Nephron progenitor cell (in vitro differentiated cells): ENCODE measurements around the gene SPON1.

Experiments
- DNase-seq: peaks from one replicate; pipeline ENCODE4 v3.0.0; 2021
- H3K27ac Mint-ChIP-seq: 2 replicates; pipeline ENCODE4 v1.8.0; 2021; ENCODE audit warnings: mild to moderate bottlenecking, moderate library complexity, mixed read lengths
- H3K27me3 Mint-ChIP-seq: 2 replicates; pipeline ENCODE4 v1.8.0; 2021; ENCODE audit warnings: mild to moderate bottlenecking, low read depth, mixed read lengths; ENCODE audit not compliant: poor library complexity
- H3K36me3 Mint-ChIP-seq: 2 replicates; pipeline ENCODE4 v1.8.0; 2021; ENCODE audit warnings: low read depth, mixed read lengths
- H3K4me1 Mint-ChIP-seq: 2 replicates; pipeline ENCODE4 v1.8.0; 2021; ENCODE audit warnings: mixed read lengths
- H3K4me3 Mint-ChIP-seq: 2 replicates; pipeline ENCODE4 v1.8.0; 2021; ENCODE audit warnings: mild to moderate bottlenecking, moderate library complexity, mixed read lengths
- H3K9me3 Mint-ChIP-seq: 2 replicates; pipeline ENCODE4 v1.8.0; 2021; ENCODE audit warnings: mild to moderate bottlenecking, moderate library complexity, mixed read lengths
- CTCF ChIP-seq: fragments of 200-600 bp; sonication (generic); IDR thresholded peaks from 2 replicates; pipeline ENCODE4 v1.5.0; 2021; ENCODE audit warnings: antibody characterized with exemption

Gene SPON1

DNA sequence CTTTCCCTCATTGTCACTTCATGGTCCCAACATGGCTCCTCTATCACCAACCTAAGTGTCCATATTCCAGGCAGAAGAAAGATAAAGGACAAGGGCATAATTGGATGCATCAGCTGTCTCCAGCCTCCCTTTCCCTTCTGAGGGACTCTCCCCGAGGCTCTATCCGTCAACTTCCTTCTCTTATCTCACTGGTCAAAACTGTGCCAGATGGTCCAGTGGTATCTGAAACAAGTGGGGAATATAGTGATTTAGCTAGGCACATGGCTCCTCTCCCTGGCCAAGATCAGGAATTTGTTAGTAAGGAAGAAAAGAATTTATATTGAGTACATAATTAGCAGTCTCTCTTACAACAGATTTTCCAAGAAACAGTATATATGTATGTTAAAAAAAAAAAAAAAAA is 12.6 kb upstream of the SPON1 start:
- no peak for DNase-seq
- Mint-ChIP-seq H3K27me3 (no peaks in the 10 kb centered on the region), H3K36me3 (no peaks in the 10 kb centered on the region), H3K27ac (no peak overlapping the region), H3K9me3 (no peaks in the 10 kb centered on the region), H3K4me1 (peaks cover 65% of the 10 kb centered on the region), H3K4me3 (no peak overlapping the region)
- no peak for TF ChIP-seq CTCF

DNA sequence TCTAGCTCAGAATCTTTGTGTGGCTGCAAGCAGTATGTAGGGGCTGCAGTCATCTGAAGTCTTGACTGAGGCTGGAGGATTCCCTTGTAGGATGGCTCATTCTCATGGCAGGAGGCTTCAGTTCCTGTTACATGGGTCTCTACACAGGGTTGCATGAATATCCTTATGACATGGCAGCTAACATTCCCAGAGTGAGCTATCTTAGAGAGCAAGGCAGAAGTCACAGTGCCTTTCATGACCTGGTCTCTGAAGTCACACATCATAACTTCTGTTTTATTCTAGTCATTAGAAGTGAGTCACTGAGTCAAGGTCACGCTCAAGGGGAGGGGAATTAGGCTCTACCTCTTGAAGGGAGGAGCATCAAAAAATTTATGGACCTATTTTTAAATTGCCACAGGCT is 10.3 kb upstream of the SPON1 start:
- no peak for DNase-seq
- Mint-ChIP-seq H3K27ac (no peak overlapping the region), H3K4me1 (peaks cover 43% of the 10 kb centered on the region), H3K27me3 (no peaks in the 10 kb centered on the region), H3K4me3 (no peak overlapping the region), H3K36me3 (no peaks in the 10 kb centered on the region), H3K9me3 (no peaks in the 10 kb centered on the region)
- no peak for TF ChIP-seq CTCF

- DNase-seq, result no peak
These were observed 9.9 kb upstream of the SPON1 start for GRCh38 chr11:13952668-13953067.

DNA sequence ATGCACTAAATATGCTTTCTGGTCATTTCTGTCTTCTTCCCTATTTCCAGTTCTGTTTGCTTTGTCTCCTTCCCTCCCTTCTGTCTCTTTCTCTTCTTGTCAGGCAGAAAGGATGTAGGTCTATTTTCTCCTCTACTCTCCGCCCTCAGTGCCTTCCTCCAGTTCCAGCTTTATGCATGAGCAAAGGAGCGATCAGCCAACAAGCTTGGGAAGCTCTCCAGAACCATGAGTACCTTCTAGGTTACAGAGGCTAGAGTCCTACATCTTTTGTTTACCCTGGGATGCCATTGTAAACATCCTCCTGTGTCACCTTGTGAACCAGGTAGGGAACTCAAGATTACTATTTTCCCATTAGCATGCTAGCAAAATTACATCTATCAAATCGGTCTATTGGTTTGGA is 7.9 kb upstream of the SPON1 start:
- no peak overlapping the region for H3K27ac Mint-ChIP-seq
- H3K36me3 Mint-ChIP-seq, result no peaks in the 10 kb centered on the region
- TF ChIP-seq CTCF, result no peak
- no peak for DNase-seq
- no peaks in the 10 kb centered on the region for H3K9me3 Mint-ChIP-seq
- H3K4me1 Mint-ChIP-seq, result peaks cover 35% of the 10 kb centered on the region
- no peak overlapping the region for H3K4me3 Mint-ChIP-seq
- H3K27me3 Mint-ChIP-seq, result peaks cover under 1% of the 10 kb centered on the region

More at GRCh38 chr11:13952668-13953067, 9.9 kb upstream of the SPON1 start:
- no peak overlapping the region for H3K27ac Mint-ChIP-seq
- TF ChIP-seq CTCF, result no peak
- peaks cover 38% of the 10 kb centered on the region for H3K4me1 Mint-ChIP-seq
- no peaks in the 10 kb centered on the region for H3K9me3 Mint-ChIP-seq
- H3K36me3 Mint-ChIP-seq, result no peaks in the 10 kb centered on the region
- no peak overlapping the region for H3K4me3 Mint-ChIP-seq
- no peaks in the 10 kb centered on the region for H3K27me3 Mint-ChIP-seq

DNA sequence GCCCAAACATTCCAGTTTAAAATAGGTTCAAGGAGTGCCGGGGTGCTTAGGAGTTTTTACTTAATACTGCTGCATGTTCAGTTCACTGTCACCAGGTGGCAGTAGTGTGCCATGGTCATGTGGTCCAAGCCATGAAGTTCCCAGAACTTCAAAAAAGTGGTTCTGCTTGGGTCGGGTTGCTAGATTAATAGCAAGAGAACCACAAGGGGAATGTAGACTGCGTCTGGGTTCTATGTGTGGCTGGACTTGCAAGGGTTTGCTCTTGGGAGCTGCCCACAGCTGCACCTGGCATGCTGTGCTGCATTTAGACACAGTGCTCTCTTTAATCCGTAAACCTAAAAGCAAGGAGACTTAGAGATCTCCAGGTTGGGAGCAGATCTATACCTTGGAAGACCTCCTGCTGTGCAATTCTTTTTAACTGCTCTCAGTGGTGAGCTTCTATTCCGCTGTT is 6.5 kb upstream of the SPON1 start:
- TF ChIP-seq CTCF, result peak; percentile 84
- H3K4me1 Mint-ChIP-seq, result peaks cover 41% of the 10 kb centered on the region
- DNase-seq, result peak; percentile 60
- H3K27me3 Mint-ChIP-seq, result peaks cover 10% of the 10 kb centered on the region
- H3K36me3 Mint-ChIP-seq, result no peaks in the 10 kb centered on the region
- H3K27ac Mint-ChIP-seq, result no peak overlapping the region
- no peak overlapping the region for H3K4me3 Mint-ChIP-seq
- H3K9me3 Mint-ChIP-seq, result no peaks in the 10 kb centered on the region

GRCh38 chr11:13956988-13957387 is 5.5 kb upstream of the SPON1 start:
- Mint-ChIP-seq H3K27ac (no peak overlapping the region), H3K4me1 (peaks cover 50% of the 10 kb centered on the region), H3K27me3 (peaks cover 18% of the 10 kb centered on the region), H3K9me3 (no peaks in the 10 kb centered on the region), H3K4me3 (no peak overlapping the region), H3K36me3 (no peaks in the 10 kb centered on the region)
- no peak for TF ChIP-seq CTCF
- no peak for DNase-seq
